ENCODE data around the gene AP2M1.

The AP2M1 gene

DNA sequence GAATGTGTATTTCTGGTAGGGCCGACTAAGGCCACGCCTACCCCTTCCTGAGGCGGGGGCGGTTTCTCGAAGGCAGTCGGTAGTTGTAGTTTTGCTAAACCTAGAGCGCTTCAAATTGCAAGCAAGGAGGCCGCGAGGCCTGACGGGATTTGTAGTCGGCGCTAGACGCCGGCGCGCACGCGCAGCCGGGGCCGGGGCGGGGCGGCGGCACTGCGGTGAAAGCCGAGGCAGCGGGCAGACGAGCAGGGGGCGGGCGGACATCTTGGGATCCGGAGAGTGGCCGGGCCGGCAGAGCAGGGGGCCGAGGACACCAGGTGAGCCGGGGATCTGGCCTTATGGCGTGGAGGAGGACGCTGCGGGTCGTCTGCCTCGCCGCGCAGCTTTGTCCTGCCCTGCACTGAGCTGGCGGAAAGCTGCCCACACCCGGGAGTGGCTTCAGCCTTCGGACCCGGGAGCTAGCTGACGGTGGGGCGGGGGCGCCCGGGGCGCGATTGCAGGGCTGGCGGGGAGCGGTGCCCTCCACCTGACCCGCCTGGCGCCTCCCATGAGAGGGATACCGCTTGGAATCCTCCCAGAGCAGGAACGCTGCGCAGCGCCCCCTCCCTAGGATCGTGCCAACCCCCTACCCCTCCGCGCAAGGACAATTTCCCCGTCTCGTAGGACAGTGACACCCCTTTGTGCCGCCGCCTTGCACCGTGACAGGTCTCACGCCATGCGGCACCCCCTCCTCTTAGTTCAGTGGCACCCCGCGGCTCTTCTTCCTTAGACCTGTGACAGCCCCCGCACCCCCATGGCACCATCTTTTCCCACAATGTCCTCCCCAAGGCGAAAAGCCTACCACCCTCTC lies at the start of gene AP2M1:
AP2M1 (plus strand) TSS at position 210 of the 847 bp plus-strand sequence. CDS start 2,139 bp downstream, outside the sequence.
- peaks cover 30 to 72% (median 42%) of the 10 kb centered on the region in 10 experiments for H3K4me1 ChIP-seq
- H3K9ac ChIP-seq: peak within 1 kb of the TSS; percentile 91 to 97 (median 94)
- H3K9me3 ChIP-seq (replicated peaks in 1 of 11): no peaks in the 10 kb centered on the region
- peak within 1 kb of the TSS; percentile 85 to 94 (median 87) for H3K27ac ChIP-seq
- peak within 1 kb of the TSS; percentile 84 to 100 (median 94) for H3K4me3 ChIP-seq
- no peaks in the 10 kb centered on the region for H3K27me3 ChIP-seq
- peak within 1 kb of the TSS; percentile 96 to 99 (median 97) for H3K4me2 ChIP-seq
- no peak for TF ChIP-seq Cebpa-rat (IDR thresholded peaks at IDR 0.05)
- peaks cover 54 to 71% (median 65%) of the 10 kb centered on the region in 11 experiments for H3K36me3 ChIP-seq
- H4K20me1 ChIP-seq: peaks cover 12 to 48% (median 27%) of the 10 kb centered on the region in 11 experiments; a peak in 17 of 22 replicates

DNA sequence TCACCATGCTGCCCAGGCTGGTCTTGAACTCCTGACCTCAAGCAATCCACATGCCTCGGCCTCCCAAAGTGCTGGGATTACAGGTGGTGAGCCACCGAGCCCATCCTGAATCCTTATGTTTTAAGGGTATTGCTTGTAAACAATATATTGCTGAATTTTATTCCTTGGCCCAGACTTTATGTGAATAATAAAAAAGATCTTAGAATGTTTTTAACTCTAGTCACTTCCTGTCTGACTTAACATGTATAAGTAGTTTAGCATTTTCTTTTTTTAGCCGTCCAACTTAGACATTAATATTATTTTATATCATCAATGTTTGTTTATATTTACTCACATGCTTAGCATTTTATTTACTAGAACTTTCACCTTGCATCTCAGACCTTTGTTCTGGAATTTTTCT lies 48.6 kb upstream of the AP2M1 start:
- Histone ChIP-seq H3K4me3 (no peak overlapping the region), H3K36me3 (no peaks in the 10 kb centered on the region), H3K27me3 (no peaks in the 10 kb centered on the region), H4K20me1 (no peaks in the 10 kb centered on the region), H3K9me3 (replicated peaks in 1 of 11) (no peaks in the 10 kb centered on the region), H3K27ac (no peak overlapping the region), H3K4me1 (peaks cover 0 to under 1% (median 0%) of the 10 kb centered on the region in 10 experiments; a peak in 1 of 20 replicates), H3K4me2 (no peak overlapping the region), H3K9ac (no peak overlapping the region)
- TF ChIP-seq Cebpa-rat (IDR thresholded peaks at IDR 0.05): no peak

DNA sequence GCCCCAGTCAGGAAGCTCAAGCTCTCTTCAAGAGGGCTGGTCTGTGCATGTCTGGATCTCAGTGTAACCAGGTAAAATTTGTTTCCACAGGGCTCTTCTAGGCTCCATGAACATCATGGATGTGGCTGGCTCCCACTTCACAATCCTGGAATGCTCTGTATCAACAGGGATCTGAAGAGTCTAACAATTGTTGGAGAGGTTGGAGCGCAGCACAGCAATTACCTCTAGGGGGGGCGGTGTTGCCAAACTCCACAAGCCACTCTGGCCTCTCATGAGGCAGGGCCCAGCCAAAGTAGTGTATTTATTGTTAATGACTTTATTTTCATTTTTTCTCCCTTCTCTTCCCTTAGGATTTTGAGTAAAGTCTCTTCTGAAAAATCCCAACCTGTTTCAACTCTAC lies 45.6 kb upstream of the AP2M1 start:
- Histone ChIP-seq H3K9me3 (replicated peaks in 1 of 11) (no peaks in the 10 kb centered on the region), H4K20me1 (no peaks in the 10 kb centered on the region), H3K9ac (no peak overlapping the region), H3K4me1 (peaks cover 3 to 10% (median 6%) of the 10 kb centered on the region in 10 experiments; a peak in 17 of 20 replicates), H3K4me2 (no peak overlapping the region), H3K27ac (no peak overlapping the region), H3K36me3 (no peaks in the 10 kb centered on the region), H3K27me3 (no peaks in the 10 kb centered on the region), H3K4me3 (no peak overlapping the region)
- TF ChIP-seq Cebpa-rat (IDR thresholded peaks at IDR 0.05): no peak

DNA sequence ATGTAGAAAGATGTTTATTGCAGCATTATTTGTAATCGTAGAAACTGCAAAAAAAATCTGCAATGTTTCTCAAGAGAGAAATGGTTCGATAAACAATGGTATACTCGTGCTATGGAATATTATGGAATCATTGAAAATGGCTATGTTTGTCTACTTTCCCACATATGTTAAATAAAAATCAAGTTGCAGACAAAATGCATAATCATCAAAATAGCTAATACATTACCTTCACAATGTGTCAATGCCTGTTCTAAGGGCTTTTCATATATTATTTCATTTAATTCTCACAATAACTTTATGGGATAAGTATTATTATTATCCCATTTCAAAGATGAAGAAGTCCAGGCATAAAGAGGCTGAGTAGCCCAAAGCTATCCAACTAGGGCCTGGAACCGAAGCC lies 41.7 kb upstream of the AP2M1 start:
- Histone ChIP-seq H4K20me1 (peaks cover 0 to 22% (median 18%) of the 10 kb centered on the region in 11 experiments; a peak in 20 of 22 replicates), H3K27ac (no peak overlapping the region), H3K9ac (no peak overlapping the region), H3K4me1 (peaks cover 20 to 28% (median 25%) of the 10 kb centered on the region in 10 experiments), H3K36me3 (peaks cover 6 to 12% (median 10%) of the 10 kb centered on the region in 11 experiments; a peak in 21 of 22 replicates), H3K9me3 (replicated peaks in 1 of 11) (no peaks in the 10 kb centered on the region), H3K27me3 (no peaks in the 10 kb centered on the region), H3K4me2 (peak overlapping the region in 1 of 11 experiments; percentile 99; a peak in 2 of 22 replicates), H3K4me3 (no peak overlapping the region)
- no peak for TF ChIP-seq Cebpa-rat (IDR thresholded peaks at IDR 0.05)

DNA sequence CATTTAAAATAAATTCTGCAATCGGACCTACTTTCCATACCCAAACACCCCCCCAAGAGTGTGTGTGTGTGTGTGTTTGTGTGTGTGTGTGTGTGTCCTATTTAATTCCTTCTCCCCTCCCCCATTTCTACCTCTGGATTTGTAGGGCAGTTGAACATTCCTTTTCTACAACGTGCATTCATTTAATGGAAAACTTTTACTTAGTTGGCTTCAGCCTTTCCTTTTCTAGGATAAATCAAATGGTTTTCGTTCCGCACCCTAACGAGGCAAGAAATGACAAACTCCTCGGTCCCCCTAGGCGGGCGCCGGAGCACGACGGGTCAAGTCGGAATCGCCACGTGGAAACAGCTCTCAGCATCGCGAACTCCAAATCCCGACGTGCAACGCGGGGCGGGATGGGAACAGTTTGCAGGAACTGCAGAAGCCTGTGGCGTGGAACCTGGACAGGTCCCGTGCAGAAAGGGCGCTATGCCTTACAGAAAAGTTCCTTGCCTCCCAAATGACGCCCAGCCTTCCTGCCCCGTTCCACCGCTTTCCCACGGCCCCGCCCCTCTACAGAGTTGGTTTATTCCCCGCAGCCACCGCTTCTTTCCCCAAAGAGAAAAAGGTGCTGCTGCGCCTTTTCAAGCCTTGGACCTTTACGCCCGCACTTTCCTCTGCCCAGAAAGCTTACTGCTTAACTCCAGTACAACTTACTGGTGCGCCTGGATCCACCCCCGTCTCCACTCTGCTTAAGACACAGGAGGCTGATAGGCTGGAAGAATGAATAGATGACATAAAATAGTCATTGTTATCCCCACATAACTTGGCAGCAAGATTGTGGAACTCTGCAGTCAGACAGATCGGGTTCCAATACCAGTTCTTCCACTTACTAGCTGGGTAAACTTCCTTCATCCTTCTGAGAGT lies 40.6 kb upstream of the AP2M1 start:
- H3K4me2 ChIP-seq: peak overlapping the region; percentile 90 to 99 (median 95)
- peaks cover 17 to 23% (median 21%) of the 10 kb centered on the region in 11 experiments for H3K36me3 ChIP-seq
- peak overlapping the region in 10 of 11 experiments; percentile 80 to 96 (median 93); a peak in 19 of 22 replicates for H3K27ac ChIP-seq
- H3K9ac ChIP-seq: peak overlapping the region; percentile 85 to 97 (median 95)
- no peak for TF ChIP-seq Cebpa-rat (IDR thresholded peaks at IDR 0.05)
- H4K20me1 ChIP-seq: peaks cover 0 to 34% (median 29%) of the 10 kb centered on the region in 11 experiments; a peak in 20 of 22 replicates
- H3K4me3 ChIP-seq: peak overlapping the region; percentile 81 to 95 (median 89)
- no peaks in the 10 kb centered on the region for H3K27me3 ChIP-seq
- peaks cover 20 to 30% (median 26%) of the 10 kb centered on the region in 10 experiments for H3K4me1 ChIP-seq
- H3K9me3 ChIP-seq (replicated peaks in 1 of 11): no peaks in the 10 kb centered on the region

DNA sequence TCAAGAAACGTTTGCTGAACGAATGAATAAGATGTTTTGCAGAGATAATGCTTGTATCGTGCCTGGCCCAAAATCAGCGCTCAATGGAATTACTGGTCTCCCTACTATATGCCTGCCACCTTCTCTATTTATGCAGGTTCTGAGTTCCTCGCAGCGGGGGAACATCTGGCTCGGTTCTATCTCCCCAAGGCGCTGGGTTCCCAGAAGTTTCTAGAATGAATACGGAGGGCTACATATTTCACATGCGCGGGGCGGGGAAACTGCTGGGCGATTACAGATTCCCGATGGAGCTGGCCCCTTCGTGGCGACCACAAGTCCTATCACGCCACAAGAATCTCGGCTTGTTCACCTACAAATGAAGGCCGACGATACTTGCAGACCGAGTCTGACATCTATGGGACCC lies 39.9 kb upstream of the AP2M1 start:
- Histone ChIP-seq H4K20me1 (peaks cover 0 to 40% (median 32%) of the 10 kb centered on the region in 11 experiments; a peak in 20 of 22 replicates), H3K4me1 (peaks cover 20 to 30% (median 26%) of the 10 kb centered on the region in 10 experiments), H3K27ac (peak overlapping the region; percentile 69 to 96 (median 93)), H3K9me3 (replicated peaks in 1 of 11) (no peaks in the 10 kb centered on the region), H3K36me3 (peaks cover 24 to 30% (median 28%) of the 10 kb centered on the region in 11 experiments), H3K4me2 (peak overlapping the region; percentile 90 to 99 (median 95)), H3K9ac (peak overlapping the region; percentile 85 to 97 (median 95)), H3K27me3 (no peaks in the 10 kb centered on the region), H3K4me3 (peak overlapping the region; percentile 81 to 95 (median 89))
- no peak for TF ChIP-seq Cebpa-rat (IDR thresholded peaks at IDR 0.05)

GRCh38 chr3:184135149-184135910 lies 39.3 kb upstream of the AP2M1 start, which contains the start of gene EIF2B5:
EIF2B5 (plus strand) TSS chr3:184135358; CDS start chr3:184135386, 28 bp downstream.
- Histone ChIP-seq H3K27me3 (no peaks in the 10 kb centered on the region), H3K4me1 (peaks cover 20 to 30% (median 26%) of the 10 kb centered on the region in 10 experiments), H3K36me3 (peaks cover 30 to 36% (median 33%) of the 10 kb centered on the region in 11 experiments), H3K4me2 (peak within 1 kb of the TSS; percentile 92 to 99 (median 96)), H3K4me3 (peak within 1 kb of the TSS; percentile 81 to 95 (median 89)), H3K9me3 (replicated peaks in 1 of 11) (no peaks in the 10 kb centered on the region), H4K20me1 (peaks cover 0 to 46% (median 35%) of the 10 kb centered on the region in 11 experiments; a peak in 20 of 22 replicates), H3K27ac (peak within 1 kb of the TSS; percentile 69 to 96 (median 93)), H3K9ac (peak within 1 kb of the TSS; percentile 85 to 97 (median 95))
- TF ChIP-seq Cebpa-rat (IDR thresholded peaks at IDR 0.05): no peak

- peaks cover 35 to 41% (median 39%) of the 10 kb centered on the region in 11 experiments for H3K36me3 ChIP-seq
- peak overlapping the region; percentile 81 to 95 (median 89) for H3K4me3 ChIP-seq
- peaks cover 0 to 52% (median 40%) of the 10 kb centered on the region in 11 experiments; a peak in 20 of 22 replicates for H4K20me1 ChIP-seq
- no peaks in the 10 kb centered on the region for H3K9me3 ChIP-seq (replicated peaks in 1 of 11)
- peak overlapping the region; percentile 69 to 96 (median 93) for H3K27ac ChIP-seq
- H3K27me3 ChIP-seq: no peaks in the 10 kb centered on the region
- no peak for TF ChIP-seq Cebpa-rat (IDR thresholded peaks at IDR 0.05)
- peaks cover 20 to 30% (median 26%) of the 10 kb centered on the region in 10 experiments for H3K4me1 ChIP-seq
- H3K4me2 ChIP-seq: peak overlapping the region; percentile 83 to 99 (median 94)
- peak overlapping the region; percentile 85 to 97 (median 95) for H3K9ac ChIP-seq
Observed at GRCh38 chr3:184135911-184136260, 38.8 kb upstream of the AP2M1 start.
